Measurements from ENCODE around the gene FAM13A.

- TF ChIP-seq CTCF (IDR thresholded peaks at IDR 0.05) = no peak
- no peak for TF ChIP-seq POLR2A (IDR thresholded peaks at IDR 0.05)
These were observed 165.3 kb downstream of the FAM13A start for GRCh38 chr4:88891636-88892035.

Measured in esophagus squamous epithelium (tissue), 4 donors.